Uterus (tissue), 4 donors: Measurements from ENCODE around the gene PRSS53. TPM values are rescaled to one million over a fixed set of nuclear protein-coding genes. Genes with fewer than 3 reads are reported as not detected.

Experiments used
- DNase-seq, 2 donors: peaks; one replicate each; pipeline ENCODE4 v3.0.0-alpha.2; 2019 to 2020
- H3K27ac ChIP-seq, 2 donors: fragments of 200-600 bp; sonication (generic); 1 replicate in 1 of 2; 2 replicates in 1 of 2; pipeline ENCODE4 v1.5.1; 2016 to 2018
- H3K27me3 ChIP-seq, 2 donors: fragments of 200-600 bp; sonication (generic); one replicate each; pipeline ENCODE4 v1.5.1; 2018 to 2019; ENCODE audit warnings: control low read depth in 1 of 2
- H3K36me3 ChIP-seq, 2 donors: fragments of 200-600 bp; sonication (generic); one replicate each; pipeline ENCODE4 v1.5.1; 2019; ENCODE audit warnings: control low read depth in 1 of 2
- H3K4me1 ChIP-seq, 2 donors: fragments of 200-600 bp; sonication (generic); one replicate each; pipeline ENCODE4 v1.5.1; 2018 to 2019; ENCODE audit warnings: control low read depth in 1 of 2
- H3K4me3 ChIP-seq, 2 donors: fragments of 200-600 bp; sonication (generic); 1 replicate in 1 of 2; 2 replicates in 1 of 2; pipeline ENCODE4 v1.5.1; 2018 to 2019; ENCODE audit warnings: mild to moderate bottlenecking in 1 of 2
- H3K9me3 ChIP-seq, 2 donors: fragments of 200-600 bp; sonication (generic); one replicate each; pipeline ENCODE4 v1.5.1; 2019; ENCODE audit warnings: control low read depth in 1 of 2
- CTCF ChIP-seq, 4 experiments: fragments of 200-600 bp in 2 of 4; fragments of 450-650 bp in 2 of 4; sonication (generic) in 2 of 4; IDR thresholded peaks; one replicate each; pipeline ENCODE4 v1.5.1; 2016 to 2019; ENCODE audit warnings: antibody characterized with exemption in 4 of 4, mild to moderate bottlenecking in 2 of 4, moderate library complexity in 1 of 4
- POLR2A ChIP-seq, 2 donors: fragments of 450-650 bp; IDR thresholded peaks; one replicate each; pipeline ENCODE4 v1.6.1; 2016; ENCODE audit warnings: antibody characterized with exemption in 2 of 2, mild to moderate bottlenecking in 1 of 2, moderate library complexity in 1 of 2
- intact Hi-C: fragments of 100-400 bp; cut with DNase I; formaldehyde crosslinking; loops from one replicate; pipeline ENCODE4 v1.15.1; 2023; ENCODE audit warnings: low total_unique reads
- total RNA-seq, 4 donors: library from RNA; depleted of rRNA in 3 of 4; stranded (reverse); fragments of >200 nt in 3 of 4; gene quantifications; one replicate each; pipeline versions ENCODE4 v1.1.0 to v1.2.4, GENCODE V29; 2014 to 2023
- donor health status: DM: yes; HTN: yes; CAD: no.

The PRSS53 gene
- total RNA-seq, 4 donors from 2014 or later, result under 0.01 to 5.5 (median 2.4) TPM; not detected in 1

- H3K36me3 ChIP-seq, result no peaks in the 10 kb centered on the region
- H3K4me3 ChIP-seq, result no peak overlapping the region
- no peaks in the 10 kb centered on the region for H3K9me3 ChIP-seq
- intact Hi-C loops, result no loop called here
- no peak for DNase-seq
- H3K27ac ChIP-seq, result no peak overlapping the region
- peaks cover 0 to 11% of the 10 kb centered on the region in 2 donors for H3K4me1 ChIP-seq
- H3K27me3 ChIP-seq, result no peaks in the 10 kb centered on the region
- TF ChIP-seq CTCF (IDR thresholded peaks at IDR 0.05), result no peak
- TF ChIP-seq POLR2A (IDR thresholded peaks at IDR 0.05), result no peak
Observed at GRCh38 chr16:31127182-31127581, 38.4 kb upstream of the PRSS53 start.

- TF ChIP-seq CTCF (IDR thresholded peaks at IDR 0.05), result no peak
- TF ChIP-seq POLR2A (IDR thresholded peaks at IDR 0.05), result no peak
- no peak overlapping the region for H3K27ac ChIP-seq
- H3K36me3 ChIP-seq, result no peaks in the 10 kb centered on the region
Observed at GRCh38 chr16:31125844-31126243, 37.1 kb upstream of the PRSS53 start.

GRCh38 chr16:31120129-31120528 lies 31.4 kb upstream of the PRSS53 start:
- no peak overlapping the region for H3K4me3 ChIP-seq
- no peak for TF ChIP-seq POLR2A (IDR thresholded peaks at IDR 0.05)
- no peak for TF ChIP-seq CTCF (IDR thresholded peaks at IDR 0.05)
- H3K4me1 ChIP-seq, result peaks cover 0 to 4% of the 10 kb centered on the region in 2 donors
- H3K27ac ChIP-seq, result no peak overlapping the region
- intact Hi-C loops, result no loop called here
- H3K9me3 ChIP-seq, result no peaks in the 10 kb centered on the region
- no peaks in the 10 kb centered on the region for H3K27me3 ChIP-seq
- H3K36me3 ChIP-seq, result no peaks in the 10 kb centered on the region
- no peak for DNase-seq

More at GRCh38 chr16:31125844-31126243, 37.1 kb upstream of the PRSS53 start:
- H3K4me1 ChIP-seq, result peaks cover 0 to 11% of the 10 kb centered on the region in 2 donors
- H3K9me3 ChIP-seq, result no peaks in the 10 kb centered on the region
- intact Hi-C loops, result no loop called here
- H3K27me3 ChIP-seq, result no peaks in the 10 kb centered on the region
- no peak overlapping the region for H3K4me3 ChIP-seq
- DNase-seq, result no peak

- TF ChIP-seq POLR2A (IDR thresholded peaks at IDR 0.05), result no peak
- no peak for TF ChIP-seq CTCF (IDR thresholded peaks at IDR 0.05)
- Histone ChIP-seq H3K27me3 (no peaks in the 10 kb centered on the region), H3K4me3 (peak overlapping the region; percentile 70 to 75), H3K36me3 (no peaks in the 10 kb centered on the region), H3K9me3 (no peaks in the 10 kb centered on the region), H3K4me1 (peaks cover 0 to 4% of the 10 kb centered on the region in 2 donors), H3K27ac (peak overlapping the region; percentile 95 to 98)
- intact Hi-C loops, result no loop called here
- no peak for DNase-seq
Observed at GRCh38 chr16:31118223-31119155, 29.7 kb upstream of the PRSS53 start.
